K562 (cell line): Measurements from ENCODE around the gene PHLDB2. TPM values are rescaled to one million over a fixed set of nuclear protein-coding genes. Genes with fewer than 3 reads are reported as not detected.
A peak's percentile ranks its signal among the peaks of the same experiment; 100 is the strongest.

Experiments used
- ATAC-seq: fragments of 200-7000 bp; cut with Tn5 transposase; 3 replicates; pipeline ENCODE4 v1.9.1; 2020; ENCODE audit warnings: moderate library complexity
- BruUV-seq: library from RNA; stranded (reverse); fragments of 400-500 nt; replicated peaks from 2 replicates; lab custom pipeline; 2021; lab: Mats Ljungman, UMichigan
- CTCF ChIA-PET: fragments of 300-600 bp; formaldehyde crosslinking; extraction: SDS; loops from one replicate; lab custom pipeline; 2021; ENCODE audit warnings: low intra/inter-chr PET ratio; lab: Yijun Ruan, JAX
- POLR2A ChIA-PET: fragments of 300-600, 350-650 bp; sonication (Branson Sonifier 250); formaldehyde crosslinking; extraction: SDS; loops from one replicate; lab custom pipeline; 2021; ENCODE audit warnings: antibody characterized with exemption, inconsistent platforms; lab: Yijun Ruan, JAX
- DNase-seq, 4 experiments: peaks; one replicate each; pipeline versions ENCODE4 v3.0.0 to v3.0.0-alpha.2; 2011 to 2018; ENCODE audit warnings: low spot score in 3 of 4, mixed read lengths in 3 of 4; ENCODE audit errors: extremely low read depth in 1 of 4
- FAIRE-seq: peaks from 2 replicates; lab custom pipeline; 2011; peaks lifted over from hg19 to GRCh38; lab: Jason Lieb, UNC
- H2AFZ ChIP-seq: 2 replicates; pipeline ENCODE4 v1.6.0; 2011; ENCODE audit warnings: low read depth, low read length, control low read depth, inconsistent platforms
- H3K27ac ChIP-seq: fragments of 200-600 bp; 3 replicates; pipeline ENCODE4 v1.8.0; 2011; ENCODE audit warnings: low read depth, mild to moderate bottlenecking, control low read depth, inconsistent platforms, low read length, moderate library complexity, mixed read lengths; ENCODE audit errors: extremely low read depth
- H3K27me3 ChIP-seq, 2 experiments: fragments of 300-600 bp in 1 of 2; 2 replicates in 1 of 2; 3 replicates in 1 of 2; pipeline versions ENCODE4 v1.6.0 to v1.8.0; 2011; ENCODE audit warnings: inconsistent platforms in 2 of 2, low read length in 2 of 2, mild to moderate bottlenecking in 1 of 2, mixed read lengths in 1 of 2, moderate library complexity in 1 of 2; ENCODE audit not compliant: control insufficient read depth in 2 of 2, insufficient read depth in 2 of 2
- H3K36me3 ChIP-seq: fragments of 300-600 bp; 3 replicates; pipeline ENCODE4 v1.8.0; 2011; ENCODE audit warnings: mild to moderate bottlenecking, low read length, inconsistent platforms; ENCODE audit not compliant: control insufficient read depth, insufficient read depth
- H3K4me1 ChIP-seq, 2 experiments: fragments of 200-600 bp in 1 of 2; replicated peaks in 1 of 2; 2 replicates in 1 of 2; 3 replicates in 1 of 2; pipeline versions ENCODE4 v1.5.1 to v1.8.0; 2011; ENCODE audit warnings: inconsistent platforms in 2 of 2, low read length in 2 of 2, mild to moderate bottlenecking in 1 of 2, mixed read lengths in 1 of 2, moderate library complexity in 1 of 2; ENCODE audit not compliant: control insufficient read depth in 2 of 2, insufficient read depth in 2 of 2
- H3K4me2 ChIP-seq: 2 replicates; pipeline ENCODE4 v1.6.1; 2011; ENCODE audit warnings: low read length, control low read depth, inconsistent platforms, mixed read lengths; ENCODE audit not compliant: insufficient read depth
- H3K4me3 ChIP-seq: fragments of 200-600 bp; sonication (generic), shearing (Covaris generic); 2 replicates; pipeline ENCODE4 v1.5.1; 2016; ENCODE audit warnings: control low read depth, inconsistent platforms
- H3K79me2 ChIP-seq: fragments of 200-600 bp; 3 replicates; pipeline ENCODE4 v1.8.0; 2011; ENCODE audit warnings: low read length, inconsistent platforms; ENCODE audit not compliant: control insufficient read depth, insufficient read depth
- H3K9ac ChIP-seq, 2 experiments: 2 replicates each; pipeline versions ENCODE4 v1.6.0 to v1.6.1; 2011; ENCODE audit warnings: low read depth in 2 of 2, low read length in 2 of 2, control low read depth in 1 of 2, inconsistent platforms in 1 of 2, mild to moderate bottlenecking in 1 of 2, mixed read lengths in 1 of 2; ENCODE audit not compliant: insufficient read depth in 1 of 2
- H3K9me1 ChIP-seq: one replicate; pipeline ENCODE4 v1.6.0; 2011; ENCODE audit warnings: inconsistent platforms, mild to moderate bottlenecking, low read length, moderate library complexity; ENCODE audit not compliant: control insufficient read depth, insufficient read depth
- H3K9me3 ChIP-seq: replicated peaks from 2 replicates; pipeline ENCODE4 v1.5.1; 2011; ENCODE audit warnings: low read depth, low read length, inconsistent platforms; ENCODE audit not compliant: control insufficient read depth, insufficient read depth
- H4K20me1 ChIP-seq: replicated peaks from 2 replicates; pipeline ENCODE4 v1.6.1; 2011; ENCODE audit warnings: low read length, inconsistent platforms, mixed read lengths; ENCODE audit not compliant: control insufficient read depth, insufficient read depth
- HOXB6 ChIP-seq: fragments of 250-450 bp; sonication (Bioruptor Pico); IDR thresholded peaks from 2 replicates; pipeline ENCODE4 v1.5.1; 2022; ENCODE audit warnings: mild to moderate bottlenecking, borderline replicate concordance
- PHTF2 ChIP-seq: fragments of 250-450 bp; sonication (Bioruptor Pico); IDR thresholded peaks from 2 replicates; pipeline ENCODE4 v1.5.0; 2021; ENCODE audit warnings: mild to moderate bottlenecking
- RFX7 ChIP-seq: fragments of 250-450 bp; sonication (Bioruptor Pico); IDR thresholded peaks from 2 replicates; pipeline ENCODE4 v1.5.1; 2021; ENCODE audit warnings: mild to moderate bottlenecking
- SAFB ChIP-seq: fragments of 200-400 bp; formaldehyde crosslinking; IDR thresholded peaks from 2 replicates; pipeline ENCODE4 v1.6.1; 2017; ENCODE audit warnings: low read depth, low read length, borderline replicate concordance
- ZNF316 ChIP-seq: fragments of 450-650 bp; IDR thresholded peaks from 2 replicates; pipeline ENCODE4 v1.6.1; 2016
- ZNF436 ChIP-seq: fragments of 250-450, 450-650 bp; sonication (Bioruptor Pico); formaldehyde crosslinking; IDR thresholded peaks from 2 replicates; pipeline ENCODE4 v1.7.0; 2020; ENCODE audit warnings: mild to moderate bottlenecking
- WGBS: fragments of 100-300 bp; shearing (Covaris generic); methylation state at CpG from one replicate; pipeline ENCODE4 v1.1.6; 2016; ENCODE audit warnings: low coverage, mixed read lengths; ENCODE audit not compliant: insufficient coverage; ENCODE audit errors: missing lambda C conversion rate; 5-methylcytosine and 5-hydroxymethylcytosine counted together
- in situ Hi-C: fragments of 300-500 bp; cut with MboI; formaldehyde crosslinking; loops from 4 replicates; pipeline ENCODE4 v1.15.0; 2018; ENCODE audit warnings: inconsistent platforms, mixed read lengths
- intact Hi-C: fragments of 100-400 bp; cut with micrococcal nuclease; formaldehyde crosslinking; loops from 2 replicates; pipeline ENCODE4 v1.14.2; 2022
- polyA plus RNA-seq, 8 experiments: library from polyadenylated mRNA; depleted of rRNA in 4 of 8; stranded (reverse) in 5 of 8; unstranded in 3 of 8; fragments of >200 nt; fragmentation: Nextera tagmentation in 2 of 8; fragmentation: Illumina TruSeq in 1 of 8; extraction: Ambion mirVana in 2 of 8; extraction: Trizol in 1 of 8; gene quantifications; 2 replicates each; pipeline versions ENCODE4 v1.2.1 to v1.2.3, GENCODE V29; 2011 to 2014; ENCODE audit warnings: inconsistent platforms in 1 of 8, missing spikeins in 1 of 8
- total RNA-seq, 7 experiments: library from RNA; depleted of rRNA in 6 of 7; stranded (reverse); fragments of >200 nt in 6 of 7; fragmentation: Illumina TruSeq in 2 of 7; extraction: Trizol in 2 of 7; gene quantifications; 2 replicates each; pipeline versions ENCODE4 v1.2.1 to v1.2.3, GENCODE V29; 2011 to 2021; ENCODE audit warnings: low replicate concordance in 1 of 7
- TF ChIP-seq, protein P1 (sequence below): fragments of 450-650 bp; IDR thresholded peaks from 2 replicates; pipeline ENCODE4 v1.7.1; 2018; ENCODE audit warnings: mild to moderate bottlenecking, low read depth; ENCODE audit not compliant: partially characterized antibody
- TF ChIP-seq, protein P2 (sequence below): sonication (generic); formaldehyde crosslinking; IDR thresholded peaks from 2 replicates; pipeline ENCODE4 v1.8.0; 2022; ENCODE audit warnings: mild to moderate bottlenecking, low read depth, missing genetic modification reagents

The PHLDB2 gene
- total and polyA plus RNA-seq, 9 of the 15 experiments (the other 6 are each of a cell fraction or from before 2014, with no cell fraction given): 0.04 TPM; not detected in 8

DNA sequence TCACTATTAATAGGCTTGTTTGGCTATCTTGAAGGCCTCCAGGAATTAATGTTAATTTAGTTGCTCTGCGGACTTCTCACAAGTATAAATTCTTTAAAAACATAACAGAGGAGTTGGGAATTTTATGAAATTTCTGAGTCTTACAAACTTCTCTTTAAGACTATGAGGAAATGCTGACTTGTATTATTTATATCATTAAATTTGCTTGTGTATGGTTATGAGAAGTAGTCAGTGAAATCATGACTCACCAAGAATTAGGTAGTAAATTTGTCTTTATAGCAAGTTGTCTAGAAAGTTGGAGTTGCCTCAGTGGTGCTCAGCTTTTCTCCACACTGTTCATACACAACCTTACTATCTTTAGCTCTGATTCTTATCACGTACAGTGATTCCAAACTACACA lies 26.5 kb downstream of the PHLDB2 start:
- Histone ChIP-seq H3K27me3 (no peaks in the 10 kb centered on the region), H3K9ac (no peak overlapping the region), H2AFZ (no peak overlapping the region), H3K9me1 (no peaks in the 10 kb centered on the region), H3K36me3 (no peaks in the 10 kb centered on the region), H3K9me3 (no peaks in the 10 kb centered on the region), H4K20me1 (no peaks in the 10 kb centered on the region), H3K4me3 (no peak overlapping the region), H3K4me2 (no peak overlapping the region), H3K27ac (no peak overlapping the region), H3K79me2 (no peaks in the 10 kb centered on the region), H3K4me1 (no peaks in the 10 kb centered on the region)
- BruUV-seq: no TSS peak
- no peak for FAIRE-seq
- intact Hi-C loops: no loop called here
- POLR2A ChIA-PET: interaction anchor here (0.5 kb wide), 1 partner anchor 33 kb away, joined by 3 read pairs; no protein-coding TSS in a partner anchor
- in situ Hi-C loops: no loop called here
- no peak for ATAC-seq
- CTCF ChIA-PET: no interaction called here
- WGBS: 0% methylated on average over 2 of the region's 2 CpGs
- no peak for DNase-seq
- TF ChIP-seq PHTF2 (CRISPR knock-in tag) (no peak), RFX7 (CRISPR knock-in tag) (no peak), ZNF436 (CRISPR knock-in tag) (no peak), HOXB6 (CRISPR knock-in tag) (no peak), SAFB (no peak), ZNF316 (peak; percentile 44; the same call in 1 of the 2 replicates)
- TF ChIP-seq, protein P1, sequence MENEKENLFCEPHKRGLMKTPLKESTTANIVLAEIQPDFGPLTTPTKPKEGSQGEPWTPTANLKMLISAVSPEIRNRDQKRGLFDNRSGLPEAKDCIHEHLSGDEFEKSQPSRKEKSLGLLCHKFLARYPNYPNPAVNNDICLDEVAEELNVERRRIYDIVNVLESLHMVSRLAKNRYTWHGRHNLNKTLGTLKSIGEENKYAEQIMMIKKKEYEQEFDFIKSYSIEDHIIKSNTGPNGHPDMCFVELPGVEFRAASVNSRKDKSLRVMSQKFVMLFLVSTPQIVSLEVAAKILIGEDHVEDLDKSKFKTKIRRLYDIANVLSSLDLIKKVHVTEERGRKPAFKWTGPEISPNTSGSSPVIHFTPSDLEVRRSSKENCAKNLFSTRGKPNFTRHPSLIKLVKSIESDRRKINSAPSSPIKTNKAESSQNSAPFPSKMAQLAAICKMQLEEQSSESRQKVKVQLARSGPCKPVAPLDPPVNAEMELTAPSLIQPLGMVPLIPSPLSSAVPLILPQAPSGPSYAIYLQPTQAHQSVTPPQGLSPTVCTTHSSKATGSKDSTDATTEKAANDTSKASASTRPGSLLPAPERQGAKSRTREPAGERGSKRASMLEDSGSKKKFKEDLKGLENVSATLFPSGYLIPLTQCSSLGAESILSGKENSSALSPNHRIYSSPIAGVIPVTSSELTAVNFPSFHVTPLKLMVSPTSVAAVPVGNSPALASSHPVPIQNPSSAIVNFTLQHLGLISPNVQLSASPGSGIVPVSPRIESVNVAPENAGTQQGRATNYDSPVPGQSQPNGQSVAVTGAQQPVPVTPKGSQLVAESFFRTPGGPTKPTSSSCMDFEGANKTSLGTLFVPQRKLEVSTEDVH: no peak
- TF ChIP-seq, protein P2, sequence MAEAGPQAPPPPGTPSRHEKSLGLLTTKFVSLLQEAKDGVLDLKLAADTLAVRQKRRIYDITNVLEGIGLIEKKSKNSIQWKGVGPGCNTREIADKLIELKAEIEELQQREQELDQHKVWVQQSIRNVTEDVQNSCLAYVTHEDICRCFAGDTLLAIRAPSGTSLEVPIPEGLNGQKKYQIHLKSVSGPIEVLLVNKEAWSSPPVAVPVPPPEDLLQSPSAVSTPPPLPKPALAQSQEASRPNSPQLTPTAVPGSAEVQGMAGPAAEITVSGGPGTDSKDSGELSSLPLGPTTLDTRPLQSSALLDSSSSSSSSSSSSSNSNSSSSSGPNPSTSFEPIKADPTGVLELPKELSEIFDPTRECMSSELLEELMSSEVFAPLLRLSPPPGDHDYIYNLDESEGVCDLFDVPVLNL (CRISPR knock-in tag): no peak
